SIG-M5 treated with dmso at 0.1 percent for 504 hours (cell line): Measurements from ENCODE around the gene IL5.
"Not testable (repeated sequence)": the region's sequence is repeated elsewhere in the genome, so short reads cannot be mapped to it uniquely, and the experiment has no call there.

ENCODE experiments used
- DNase-seq: peaks from one replicate; lab custom pipeline; 2025; ENCODE audit not compliant: unreplicated experiment; lab: John Stamatoyannopoulos, UW

IL5 gene

GRCh38 chr5:132543472-132544201 is at the start of gene IL5:
Gene IL5 (minus strand): TSS chr5:132543522. CDS start chr5:132543478, 44 bp downstream.
- DNase-seq, result no peak

GRCh38 chr5:132592521-132592920 is 49.2 kb upstream of the IL5 start:
- no peak for DNase-seq

- DNase-seq, result no peak
Measured at GRCh38 chr5:132591145-132591544, 47.8 kb upstream of the IL5 start.

- DNase-seq, result no peak
Measured at GRCh38 chr5:132589467-132589866, 46.1 kb upstream of the IL5 start.

DNA sequence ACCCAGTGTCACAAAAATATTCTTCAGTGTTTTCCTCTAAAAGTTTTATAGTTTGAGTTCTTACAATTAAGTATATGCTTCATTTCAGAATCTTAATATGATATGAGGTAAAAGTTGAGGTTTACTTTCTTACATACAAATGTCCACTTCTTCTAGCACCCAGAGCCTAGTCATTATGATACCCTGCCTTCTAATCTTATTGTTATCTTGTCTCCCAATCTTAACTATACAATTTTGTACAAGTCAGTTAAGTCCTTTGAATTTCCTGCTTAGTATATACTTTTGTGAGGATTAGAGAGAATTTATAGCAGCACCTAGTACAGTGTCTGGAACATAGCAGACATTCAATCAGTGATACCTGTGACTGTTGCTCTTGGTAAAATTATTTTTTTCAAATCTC is 42.7 kb upstream of the IL5 start:
- no peak for DNase-seq

DNA sequence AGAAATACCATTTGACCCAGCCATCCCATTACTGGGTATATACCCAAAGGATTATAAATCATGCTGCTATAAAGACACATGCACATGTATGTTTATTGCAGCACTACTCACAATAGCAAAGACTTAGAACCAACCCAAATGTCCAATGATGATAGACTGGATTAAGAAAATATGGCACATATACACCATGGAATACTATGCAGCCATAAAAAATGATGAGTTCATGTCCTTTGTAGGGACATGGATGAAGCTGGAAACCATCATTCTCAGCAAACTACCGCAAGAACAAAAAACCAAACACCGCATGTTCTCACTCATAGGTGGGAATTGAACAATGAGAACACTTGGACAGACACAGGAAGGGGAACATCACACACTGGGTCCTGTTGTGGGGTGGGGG is 41.2 kb upstream of the IL5 start:
- not testable (repeated sequence) for DNase-seq

DNA sequence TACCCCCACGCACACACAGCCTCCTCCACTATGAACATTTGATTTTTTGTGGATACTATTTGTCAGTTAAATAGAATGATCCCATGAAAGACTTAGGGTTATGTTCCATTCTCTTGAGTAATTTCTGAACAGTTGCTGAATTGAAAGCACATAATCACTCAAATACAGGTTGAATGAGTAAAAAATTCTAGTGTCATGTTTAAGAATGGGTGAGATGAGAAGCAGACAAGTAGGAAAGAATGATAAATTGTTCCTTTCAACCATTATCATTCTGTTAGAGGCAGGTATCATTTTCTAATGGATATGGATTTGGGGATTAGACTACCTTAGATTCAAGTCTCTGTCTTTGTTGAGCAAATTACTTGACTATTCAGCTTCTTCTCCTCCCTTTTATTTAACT is 32.8 kb upstream of the IL5 start:
- DNase-seq, result no peak

DNA sequence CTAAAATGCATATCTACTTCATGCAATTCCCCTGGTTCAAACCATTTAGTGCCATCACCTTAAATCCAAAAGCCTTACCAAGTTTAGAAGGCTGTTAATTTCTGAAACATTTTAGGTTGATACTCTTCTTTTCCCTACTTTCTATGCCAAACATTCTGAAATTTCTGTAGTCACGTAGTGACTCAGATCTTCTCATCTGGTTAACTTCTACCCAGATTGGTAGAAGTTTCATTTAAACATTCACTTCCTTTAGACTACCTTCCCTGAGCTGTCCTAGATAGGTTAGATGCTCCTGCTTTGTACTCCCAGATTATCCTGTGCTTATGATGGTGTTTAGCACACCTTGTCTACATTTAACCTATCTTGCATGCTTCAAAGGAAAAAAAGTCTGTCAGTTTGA is 23.3 kb upstream of the IL5 start:
- DNase-seq, result no peak

DNA sequence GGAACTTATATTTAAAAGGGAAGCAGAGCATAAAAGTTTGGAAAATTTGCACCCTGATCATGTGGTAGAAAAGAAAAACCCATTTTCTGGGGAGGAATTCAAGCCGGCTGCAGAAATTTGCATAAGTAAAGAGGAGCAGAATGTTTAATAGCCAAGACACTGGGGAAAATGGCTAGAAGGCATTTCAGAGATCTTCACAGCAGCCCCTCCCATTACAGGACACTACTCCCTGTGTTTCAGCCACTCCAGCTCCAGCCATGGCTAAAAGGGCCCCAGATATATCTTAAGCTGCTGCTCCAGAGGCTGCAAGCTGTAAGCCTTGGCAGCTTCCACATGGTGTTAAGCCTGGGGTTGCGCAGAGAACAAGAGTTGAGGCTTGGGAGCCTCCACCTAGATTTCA is 21.2 kb upstream of the IL5 start:
- DNase-seq, result not testable (repeated sequence)

DNA sequence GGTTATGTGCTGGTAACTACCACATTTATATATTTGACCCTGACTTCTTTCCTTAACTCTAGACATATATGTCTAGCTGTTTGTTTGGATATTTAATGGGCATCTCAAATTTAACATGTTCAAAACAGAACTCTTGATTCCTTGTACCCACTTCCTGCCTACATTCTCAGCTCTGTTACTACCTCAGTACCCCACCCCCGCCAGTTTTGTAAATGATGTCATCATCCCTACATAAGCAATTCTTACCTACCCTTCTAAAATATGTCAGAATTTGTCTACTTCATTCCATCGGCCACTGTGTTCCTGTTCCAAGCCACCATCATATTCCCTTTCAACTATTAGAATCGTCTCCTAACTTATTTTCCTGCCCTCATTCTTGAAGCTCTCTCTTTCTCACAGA is 18.3 kb upstream of the IL5 start:
- no peak for DNase-seq

DNA sequence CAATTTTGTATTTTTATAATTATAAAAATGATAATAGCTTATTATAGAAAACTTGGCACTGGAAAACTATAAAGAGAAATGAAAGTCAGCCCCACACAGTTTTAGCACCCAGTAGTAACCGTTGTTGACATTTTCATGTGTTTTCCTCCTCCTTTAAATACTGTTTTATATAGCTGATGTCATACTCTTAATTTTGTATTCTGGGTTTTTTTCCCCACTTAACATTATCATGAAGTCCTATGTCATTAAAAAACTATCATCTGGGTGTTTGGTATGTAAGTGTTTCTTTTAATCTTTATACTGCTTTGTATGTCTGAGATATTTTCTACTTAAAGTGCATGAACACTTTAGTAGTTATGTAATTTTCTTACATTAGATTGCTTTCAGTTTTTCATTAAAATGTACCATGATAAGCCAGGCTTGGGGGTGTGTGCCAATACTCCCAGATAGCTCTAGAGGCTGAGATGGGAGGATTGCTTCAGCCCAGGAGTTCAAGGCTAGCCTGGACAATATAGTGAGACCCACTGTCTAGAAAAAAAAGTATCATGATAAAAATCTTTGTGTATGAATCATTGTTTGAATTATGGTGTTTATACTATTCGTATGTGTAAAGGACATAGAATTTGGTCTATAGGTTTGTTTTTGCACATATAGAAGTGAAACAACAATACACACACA is 16.2 kb upstream of the IL5 start:
- no peak for DNase-seq

GRCh38 chr5:132557478-132558172 is 14.3 kb upstream of the IL5 start:
- DNase-seq, result peak; percentile 43

- DNase-seq, result peak; percentile 87
Measured at GRCh38 chr5:132556763-132557477, 13.6 kb upstream of the IL5 start, which contains the start of gene RAD50. Gene RAD50 (plus strand): TSS chr5:132556977. CDS start chr5:132557325, 348 bp downstream.

DNA sequence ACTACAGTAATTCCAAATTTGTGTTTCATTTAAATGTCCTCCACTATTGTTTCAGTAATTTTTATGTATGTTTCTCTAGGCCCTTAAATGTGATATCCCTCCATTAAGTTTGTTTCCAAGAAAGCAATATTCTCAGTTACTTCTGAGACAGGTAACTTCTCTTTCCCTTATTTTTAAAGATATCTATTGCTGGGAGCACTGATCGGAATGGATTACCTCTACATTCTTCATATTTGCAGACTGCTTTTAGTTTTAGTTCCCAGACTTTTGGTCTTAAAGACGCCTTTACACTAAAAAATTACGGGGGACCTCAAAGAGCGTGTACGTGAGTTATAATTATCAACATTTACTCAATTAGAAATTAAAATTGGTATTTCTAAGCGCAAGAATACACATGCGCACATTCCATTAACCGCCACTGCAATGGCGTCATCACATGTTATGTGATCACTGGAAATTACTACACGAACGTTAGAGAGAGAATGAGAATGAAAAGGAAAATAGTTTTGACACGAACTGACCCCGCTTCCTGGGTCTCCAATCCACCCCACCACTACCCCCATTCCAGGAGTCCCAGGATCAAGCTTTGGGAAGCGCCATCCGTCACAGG is 12.9 kb upstream of the IL5 start:
- no peak for DNase-seq

DNA sequence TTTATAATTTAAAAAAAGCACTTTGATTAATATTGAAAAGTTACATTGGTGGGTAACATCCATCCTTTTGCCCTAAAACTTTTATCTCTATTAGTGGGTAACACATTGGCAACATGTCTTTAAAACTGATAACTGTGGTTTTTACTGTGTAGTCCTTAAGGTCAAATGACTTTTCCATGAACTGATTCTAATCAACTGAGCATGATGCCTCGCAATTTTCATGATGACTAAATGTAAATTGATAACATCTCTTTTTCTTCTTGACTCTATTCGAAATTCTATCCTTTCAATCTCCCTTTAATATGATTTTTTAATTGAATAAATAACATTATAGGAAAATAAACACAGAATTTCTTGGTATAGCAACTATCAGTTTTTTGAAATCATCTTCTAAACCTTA is 6.3 kb upstream of the IL5 start:
- no peak for DNase-seq

DNA sequence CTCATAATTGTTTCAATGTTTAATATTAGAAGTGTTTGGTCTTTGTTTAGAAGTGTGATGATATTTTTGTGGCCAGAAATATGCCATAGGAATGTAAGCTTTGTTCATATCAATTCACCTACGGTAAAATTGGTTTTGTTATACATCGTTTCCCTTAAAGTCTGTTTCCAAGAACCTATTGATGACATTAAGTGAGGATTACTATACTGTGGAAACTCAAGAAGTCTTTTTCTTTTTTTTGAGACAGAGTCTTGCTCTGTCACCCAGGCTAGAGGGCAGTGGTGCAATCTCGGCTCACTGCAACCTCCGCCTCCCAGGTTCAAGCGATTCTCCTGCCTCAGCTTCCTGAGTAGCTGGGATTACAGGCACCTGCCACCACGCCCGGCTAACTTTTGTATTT is 5.5 kb upstream of the IL5 start:
- DNase-seq, result not testable (repeated sequence)

GRCh38 chr5:132547269-132547668 is 3.9 kb upstream of the IL5 start:
- no peak for DNase-seq

DNA sequence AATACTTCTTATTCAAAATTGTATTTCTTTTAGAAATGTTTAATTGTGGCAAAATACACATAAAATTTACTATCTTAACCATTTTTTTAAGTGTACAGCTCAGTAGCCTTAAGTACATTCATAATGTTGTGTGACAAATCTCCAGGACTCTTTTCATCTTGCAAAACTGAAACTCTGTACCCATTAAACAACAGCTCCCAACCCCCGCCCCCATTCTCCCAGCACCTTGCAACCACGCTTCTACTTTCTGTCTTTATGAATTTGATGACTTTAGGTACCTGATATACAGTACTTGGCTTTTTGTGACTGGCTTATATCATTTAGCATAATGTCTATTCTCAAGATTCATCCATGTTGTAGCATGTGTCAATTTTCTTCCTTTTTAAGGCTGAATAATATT is 2.8 kb upstream of the IL5 start:
- DNase-seq, result no peak

DNA sequence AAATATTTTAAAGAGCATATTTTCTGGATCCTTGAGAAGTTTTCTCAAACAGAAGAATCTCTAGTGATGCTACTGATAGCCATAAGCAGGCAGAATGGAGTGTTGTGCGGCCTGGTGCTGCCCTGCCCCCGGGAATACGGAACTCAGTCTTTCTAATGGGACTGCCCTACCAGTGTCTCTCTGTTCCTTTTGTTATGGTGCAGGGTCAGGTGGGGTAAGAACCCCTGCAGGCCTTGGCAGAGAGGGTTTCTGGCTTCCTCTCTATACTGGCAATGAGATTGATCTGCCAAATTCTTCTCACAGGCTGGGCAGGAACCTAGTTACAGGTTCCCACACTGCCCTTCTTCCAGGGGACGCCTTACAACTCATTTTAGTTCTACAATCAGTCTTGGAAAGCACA is 2.6 kb downstream of the IL5 start:
- no peak for DNase-seq

- DNase-seq, result no peak
Measured at GRCh38 chr5:132540149-132540548, 3.2 kb downstream of the IL5 start.

GRCh38 chr5:132539716-132540115 is 3.6 kb downstream of the IL5 start:
- no peak for DNase-seq
